HUES6 (cell line): Measurements from ENCODE around the gene NOS1AP.
"Not testable (repeated sequence)": the region's sequence is repeated elsewhere in the genome, so short reads cannot be mapped to it uniquely, and the experiment has no call there.

Experiments used
- H3K27ac ChIP-seq: 2 replicates; pipeline ENCODE4 v1.7.0; 2013; ENCODE audit warnings: low read depth, mild to moderate bottlenecking, low read length, inconsistent platforms
- H3K27me3 ChIP-seq: 2 replicates; pipeline ENCODE4 v1.6.1; 2013; ENCODE audit warnings: low read length; ENCODE audit not compliant: control insufficient read depth, insufficient read depth
- H3K36me3 ChIP-seq: 2 replicates; pipeline ENCODE4 v1.6.1; 2013; ENCODE audit warnings: low read length; ENCODE audit not compliant: control insufficient read depth, insufficient read depth
- H3K4me1 ChIP-seq: 2 replicates; pipeline ENCODE4 v1.6.1; 2013; ENCODE audit warnings: low read length; ENCODE audit not compliant: control insufficient read depth, insufficient read depth
- H3K4me3 ChIP-seq: 2 replicates; pipeline ENCODE4 v1.5.1; 2013; ENCODE audit warnings: low read depth, low read length
- H3K9ac ChIP-seq: one replicate; pipeline ENCODE4 v1.6.1; 2013; ENCODE audit warnings: mild to moderate bottlenecking, low read length
- H3K9me3 ChIP-seq: 2 replicates; pipeline ENCODE4 v1.6.1; 2013; ENCODE audit warnings: low read depth, low read length; ENCODE audit not compliant: control insufficient read depth, insufficient read depth

Gene NOS1AP

GRCh38 chr1:162165528-162165927, 96.0 kb downstream of the NOS1AP start:
- H3K27ac ChIP-seq: no peak overlapping the region
- no peak overlapping the region for H3K4me3 ChIP-seq
- no peaks in the 10 kb centered on the region for H3K9me3 ChIP-seq
- H3K36me3 ChIP-seq: no peaks in the 10 kb centered on the region
- H3K27me3 ChIP-seq: no peaks in the 10 kb centered on the region
- H3K4me1 ChIP-seq: peaks cover 30% of the 10 kb centered on the region
- H3K9ac ChIP-seq: no peak overlapping the region

GRCh38 chr1:162166917-162167615, 97.6 kb downstream of the NOS1AP start:
- H3K4me3 ChIP-seq: no peak overlapping the region
- no peaks in the 10 kb centered on the region for H3K27me3 ChIP-seq
- H3K9me3 ChIP-seq: no peaks in the 10 kb centered on the region
- no peak overlapping the region for H3K27ac ChIP-seq
- no peak overlapping the region for H3K9ac ChIP-seq
- peaks cover 34% of the 10 kb centered on the region for H3K4me1 ChIP-seq
- no peaks in the 10 kb centered on the region for H3K36me3 ChIP-seq

- H3K9me3 ChIP-seq: no peaks in the 10 kb centered on the region
- H3K27ac ChIP-seq: no peak overlapping the region
- no peaks in the 10 kb centered on the region for H3K36me3 ChIP-seq
- no peaks in the 10 kb centered on the region for H3K27me3 ChIP-seq
- peaks cover 45% of the 10 kb centered on the region for H3K4me1 ChIP-seq
- H3K4me3 ChIP-seq: no peak overlapping the region
- no peak overlapping the region for H3K9ac ChIP-seq
Measured at GRCh38 chr1:162168261-162168660, 98.8 kb downstream of the NOS1AP start.

DNA sequence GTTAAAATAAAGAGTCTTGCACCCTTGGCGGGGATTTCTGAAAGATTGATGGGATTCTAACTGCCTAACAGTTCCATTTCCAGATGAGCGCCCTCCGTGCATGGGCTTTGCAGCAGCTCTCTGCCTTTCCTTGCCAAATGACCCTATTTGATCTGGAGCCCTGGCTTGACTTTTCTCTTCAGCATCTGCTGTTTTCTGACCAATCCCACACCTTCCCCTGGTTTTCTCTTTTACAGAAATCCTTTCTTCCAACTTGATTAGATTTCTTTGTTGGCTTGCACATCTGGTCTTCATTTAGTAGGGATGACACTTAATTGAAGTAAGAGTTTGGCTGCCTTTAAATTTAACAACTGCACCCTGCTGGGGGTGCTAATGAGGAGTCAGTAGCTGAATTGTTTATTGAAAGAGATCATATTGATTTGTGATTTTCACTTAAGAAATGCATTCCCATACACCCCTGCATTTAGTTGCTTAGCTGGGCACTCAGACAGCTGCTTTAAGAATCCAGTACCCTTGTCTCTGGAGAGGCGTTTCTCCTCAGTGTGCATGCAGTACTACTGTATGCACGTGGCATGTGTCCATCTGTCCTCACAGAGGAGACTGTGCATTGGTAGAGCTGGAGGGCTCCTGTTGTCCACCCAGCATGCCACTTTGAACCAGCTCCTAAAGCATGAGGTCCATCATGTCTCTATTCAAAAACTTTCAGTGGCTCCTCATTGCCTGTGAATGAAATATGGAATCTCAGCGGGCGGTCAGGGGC, 99.7 kb downstream of the NOS1AP start:
- H3K9me3 ChIP-seq: no peaks in the 10 kb centered on the region
- H3K36me3 ChIP-seq: no peaks in the 10 kb centered on the region
- no peak overlapping the region for H3K27ac ChIP-seq
- peaks cover 43% of the 10 kb centered on the region for H3K4me1 ChIP-seq
- no peaks in the 10 kb centered on the region for H3K27me3 ChIP-seq
- H3K4me3 ChIP-seq: no peak overlapping the region
- no peak overlapping the region for H3K9ac ChIP-seq

DNA sequence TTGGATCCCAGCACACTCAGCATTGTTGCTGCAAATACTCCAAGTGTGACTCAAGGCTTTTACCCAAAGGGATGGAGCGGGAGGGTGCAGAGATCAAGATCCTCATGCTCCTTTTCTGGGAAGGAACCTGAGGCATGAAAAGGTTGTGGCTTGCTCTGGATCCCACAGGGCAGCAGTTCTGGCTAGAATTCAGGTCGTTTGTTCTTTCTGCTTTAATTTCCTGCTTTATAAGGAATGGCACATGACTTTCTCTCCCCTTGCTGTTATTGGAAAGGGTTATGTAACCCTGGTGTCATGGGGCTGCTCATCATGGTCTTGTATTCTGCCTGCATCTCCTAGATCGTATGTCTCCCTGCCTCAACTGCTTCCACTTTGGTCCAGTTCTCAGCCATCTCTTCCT, 101.6 kb downstream of the NOS1AP start:
- Histone ChIP-seq H3K27me3 (no peaks in the 10 kb centered on the region), H3K27ac (no peak overlapping the region), H3K36me3 (no peaks in the 10 kb centered on the region), H3K4me1 (peaks cover 58% of the 10 kb centered on the region), H3K9me3 (no peaks in the 10 kb centered on the region), H3K9ac (no peak overlapping the region), H3K4me3 (no peak overlapping the region)

- Histone ChIP-seq H3K4me3 (no peak overlapping the region), H3K36me3 (no peaks in the 10 kb centered on the region), H3K9ac (no peak overlapping the region), H3K27ac (no peak overlapping the region), H3K9me3 (no peaks in the 10 kb centered on the region), H3K27me3 (no peaks in the 10 kb centered on the region), H3K4me1 (peaks cover 55% of the 10 kb centered on the region)
Measured at GRCh38 chr1:162172311-162173102, 103.0 kb downstream of the NOS1AP start.

GRCh38 chr1:162173607-162174006, 104.1 kb downstream of the NOS1AP start:
- peaks cover 58% of the 10 kb centered on the region for H3K4me1 ChIP-seq
- H3K27ac ChIP-seq, H3K4me3 ChIP-seq, H3K36me3 ChIP-seq, H3K27me3 ChIP-seq, H3K9me3 ChIP-seq, H3K9ac ChIP-seq: not testable (repeated sequence)

DNA sequence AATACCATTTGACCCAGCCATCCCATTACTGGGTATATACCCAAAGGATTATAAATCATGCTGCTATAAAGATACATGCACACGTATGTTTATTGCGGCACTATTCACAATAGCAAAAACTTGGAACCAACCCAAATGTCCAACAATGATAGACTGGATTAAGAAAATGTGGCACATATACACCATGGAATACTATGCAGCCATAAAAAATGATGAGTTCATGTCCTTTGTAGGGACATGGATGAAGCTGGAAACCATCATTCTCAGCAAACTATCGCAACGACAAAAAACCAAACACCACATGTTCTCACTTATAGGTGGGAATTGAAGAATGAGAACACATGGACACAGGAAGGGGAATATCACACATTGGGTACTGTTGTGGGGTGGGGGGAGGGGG, 104.5 kb downstream of the NOS1AP start:
- not testable (repeated sequence) for H3K4me3 ChIP-seq, H3K36me3 ChIP-seq, H3K9me3 ChIP-seq, H3K27ac ChIP-seq, H3K27me3 ChIP-seq, H3K9ac ChIP-seq
- peaks cover 58% of the 10 kb centered on the region for H3K4me1 ChIP-seq

DNA sequence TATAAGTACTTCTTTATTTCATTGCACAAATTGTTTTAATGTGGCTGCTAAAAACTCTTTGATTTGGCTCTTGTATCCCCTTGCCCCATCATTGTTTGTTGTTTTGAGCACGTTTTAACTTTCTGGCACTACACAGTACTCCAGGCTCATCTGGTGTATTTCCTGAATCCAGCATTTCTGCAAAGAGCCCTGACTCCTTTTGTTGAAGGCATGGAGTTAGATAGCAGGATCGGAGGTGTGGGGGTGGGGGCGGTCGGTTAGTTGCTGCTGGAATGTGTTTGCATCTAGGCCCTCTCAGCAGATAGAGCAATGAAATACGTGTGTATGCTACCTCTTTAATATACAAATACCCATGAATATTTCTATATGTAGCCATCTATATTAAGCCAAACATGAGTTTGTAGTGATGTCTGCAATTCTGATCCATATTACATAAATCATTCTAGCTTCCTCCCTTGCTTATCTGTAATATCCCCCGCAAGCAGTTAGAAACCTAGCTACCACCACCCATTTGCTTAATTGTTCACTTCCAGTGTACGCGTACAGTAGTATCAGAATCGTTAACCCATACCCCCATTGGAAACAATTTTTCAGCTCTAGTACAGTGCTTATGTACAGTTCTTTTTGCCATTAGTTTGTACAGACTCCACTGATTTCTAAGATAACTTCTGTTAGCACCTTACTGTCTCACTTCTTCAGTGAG, 106.0 kb downstream of the NOS1AP start:
- no peaks in the 10 kb centered on the region for H3K9me3 ChIP-seq
- H3K4me1 ChIP-seq: peaks cover 60% of the 10 kb centered on the region

DNA sequence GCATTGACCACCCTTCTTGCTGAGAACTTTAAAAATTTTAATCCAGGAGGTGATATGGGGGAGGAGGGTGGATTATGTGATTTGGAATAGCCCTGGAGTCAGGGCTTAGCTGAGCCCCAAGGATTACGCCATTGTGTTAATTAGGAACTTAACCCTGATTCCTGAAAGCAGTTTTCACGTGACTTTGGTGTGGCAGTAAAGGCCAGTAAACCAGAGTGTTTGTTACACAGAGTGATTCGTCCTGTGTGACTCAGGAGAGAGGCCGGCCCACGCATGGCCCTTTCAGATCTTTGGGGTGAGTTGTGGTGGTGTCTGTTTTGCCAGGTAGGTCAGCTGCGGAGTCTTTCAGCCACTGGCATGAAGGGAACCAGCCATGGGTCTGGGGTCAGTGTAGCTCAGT, 107.6 kb downstream of the NOS1AP start:
- Histone ChIP-seq H3K4me1 (peaks cover 59% of the 10 kb centered on the region), H3K27ac (no peak overlapping the region), H3K27me3 (no peaks in the 10 kb centered on the region), H3K4me3 (no peak overlapping the region), H3K36me3 (no peaks in the 10 kb centered on the region), H3K9me3 (no peaks in the 10 kb centered on the region), H3K9ac (no peak overlapping the region)

More for the DNA sequence above, 106.0 kb downstream of the NOS1AP start:
- no peaks in the 10 kb centered on the region for H3K27me3 ChIP-seq
- H3K27ac ChIP-seq: no peak overlapping the region
- no peak overlapping the region for H3K4me3 ChIP-seq
- H3K36me3 ChIP-seq: no peaks in the 10 kb centered on the region
- no peak overlapping the region for H3K9ac ChIP-seq
